Tibial nerve (tissue), 4 donors: Measurements from ENCODE around the gene ARFGAP1.

ENCODE experiments used
- EP300 ChIP-seq, 2 donors: sonication (generic); formaldehyde crosslinking; IDR thresholded peaks; one replicate each; pipeline ENCODE4 v1.6.1; 2017; ENCODE audit warnings: antibody characterized with exemption in 2 of 2, mild to moderate bottlenecking in 1 of 2
- POLR2A ChIP-seq, 2 donors: fragments of 450-650 bp; IDR thresholded peaks; one replicate each; pipeline ENCODE4 v1.6.1; 2017; ENCODE audit warnings: antibody characterized with exemption in 2 of 2, mild to moderate bottlenecking in 2 of 2, moderate library complexity in 2 of 2
- TF ChIP-seq, protein P1 (sequence below), 5 experiments: fragments of 200-600 bp in 3 of 5; fragments of 450-650 bp in 2 of 5; sonication (generic) in 3 of 5; IDR thresholded peaks; one replicate each; pipeline ENCODE4 v1.5.1; 2016 to 2019; ENCODE audit warnings: antibody characterized with exemption in 5 of 5, mild to moderate bottlenecking in 3 of 5, moderate library complexity in 2 of 5

DNA sequence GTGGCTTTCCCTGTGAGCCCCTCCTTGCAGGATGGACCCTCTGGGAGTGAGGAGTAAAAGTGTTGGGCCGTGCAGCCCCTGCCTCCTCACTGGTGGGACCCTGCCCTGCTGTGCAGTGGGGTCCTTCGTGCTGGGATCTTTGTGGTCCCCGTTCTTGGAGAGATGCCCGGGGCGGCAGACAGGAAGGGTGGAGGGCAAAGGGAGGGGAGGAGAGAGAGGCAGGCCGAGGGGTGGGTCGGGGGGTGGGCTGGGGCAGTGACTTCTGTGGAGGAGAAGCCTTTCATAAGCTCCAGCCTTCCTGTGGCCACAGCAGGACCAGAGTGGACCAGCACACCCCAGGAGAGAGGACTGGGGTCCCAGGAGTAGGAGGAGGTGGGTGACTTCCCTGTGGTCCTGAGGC is 20.3 kb downstream of the ARFGAP1 start, which contains the start of gene COL20A1:
- TF ChIP-seq, protein P1, sequence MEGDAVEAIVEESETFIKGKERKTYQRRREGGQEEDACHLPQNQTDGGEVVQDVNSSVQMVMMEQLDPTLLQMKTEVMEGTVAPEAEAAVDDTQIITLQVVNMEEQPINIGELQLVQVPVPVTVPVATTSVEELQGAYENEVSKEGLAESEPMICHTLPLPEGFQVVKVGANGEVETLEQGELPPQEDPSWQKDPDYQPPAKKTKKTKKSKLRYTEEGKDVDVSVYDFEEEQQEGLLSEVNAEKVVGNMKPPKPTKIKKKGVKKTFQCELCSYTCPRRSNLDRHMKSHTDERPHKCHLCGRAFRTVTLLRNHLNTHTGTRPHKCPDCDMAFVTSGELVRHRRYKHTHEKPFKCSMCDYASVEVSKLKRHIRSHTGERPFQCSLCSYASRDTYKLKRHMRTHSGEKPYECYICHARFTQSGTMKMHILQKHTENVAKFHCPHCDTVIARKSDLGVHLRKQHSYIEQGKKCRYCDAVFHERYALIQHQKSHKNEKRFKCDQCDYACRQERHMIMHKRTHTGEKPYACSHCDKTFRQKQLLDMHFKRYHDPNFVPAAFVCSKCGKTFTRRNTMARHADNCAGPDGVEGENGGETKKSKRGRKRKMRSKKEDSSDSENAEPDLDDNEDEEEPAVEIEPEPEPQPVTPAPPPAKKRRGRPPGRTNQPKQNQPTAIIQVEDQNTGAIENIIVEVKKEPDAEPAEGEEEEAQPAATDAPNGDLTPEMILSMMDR (IDR thresholded peaks at IDR 0.05): no peak
- TF ChIP-seq EP300 (IDR thresholded peaks at IDR 0.05) (no peak), POLR2A (IDR thresholded peaks at IDR 0.05) (no peak)
